ENCODE data around the gene CAPZA1.

Gene CAPZA1

GRCh38 chr1:112717263-112717873 is 97.7 kb downstream of the CAPZA1 start:
- no peak for DNase-seq

- DNase-seq = peak; percentile 77
Measured at GRCh38 chr1:112718691-112719418, 99.2 kb downstream of the CAPZA1 start.

GRCh38 chr1:112719706-112720105 is 100.1 kb downstream of the CAPZA1 start:
- DNase-seq = no peak

- DNase-seq = no peak
Measured at GRCh38 chr1:112720800-112721199, 101.2 kb downstream of the CAPZA1 start.

Measured in activated naive CD4-positive, alpha-beta T cell treated with anti-CD3 and anti-CD28 coated beads, Interleukin-2, amount 50 U/mL, for 16 hours (primary cell).